Measurements from ENCODE around the gene MZB1. TPM values are rescaled to one million over a fixed set of nuclear protein-coding genes. Genes with fewer than 3 reads are reported as not detected.

MZB1 gene
- total and polyA plus RNA-seq, 2 of the 13 experiments (the other 11 are each of a cell fraction or from before 2014, with no cell fraction given) = 0.31 to 0.40 TPM

GRCh38 chr5:139395844-139396640, 6.3 kb upstream of the MZB1 start:
- DNase-seq (ENCODE audit: low spot score) (no peak), FAIRE-seq (no peak), ATAC-seq (peak; percentile 59)
- intact Hi-C loops (cut with micrococcal nuclease; ENCODE audit: unreplicated experiment) = no loop called here
- peaks cover 11% of the 10 kb centered on the region for H3K4me1 ChIP-seq (ENCODE audit: insufficient read depth, low read length)
- TF ChIP-seq BHLHE40 (IDR thresholded peaks at IDR 0.05; ENCODE audit: low read length) = no peak
- TF ChIP-seq, protein P1, sequence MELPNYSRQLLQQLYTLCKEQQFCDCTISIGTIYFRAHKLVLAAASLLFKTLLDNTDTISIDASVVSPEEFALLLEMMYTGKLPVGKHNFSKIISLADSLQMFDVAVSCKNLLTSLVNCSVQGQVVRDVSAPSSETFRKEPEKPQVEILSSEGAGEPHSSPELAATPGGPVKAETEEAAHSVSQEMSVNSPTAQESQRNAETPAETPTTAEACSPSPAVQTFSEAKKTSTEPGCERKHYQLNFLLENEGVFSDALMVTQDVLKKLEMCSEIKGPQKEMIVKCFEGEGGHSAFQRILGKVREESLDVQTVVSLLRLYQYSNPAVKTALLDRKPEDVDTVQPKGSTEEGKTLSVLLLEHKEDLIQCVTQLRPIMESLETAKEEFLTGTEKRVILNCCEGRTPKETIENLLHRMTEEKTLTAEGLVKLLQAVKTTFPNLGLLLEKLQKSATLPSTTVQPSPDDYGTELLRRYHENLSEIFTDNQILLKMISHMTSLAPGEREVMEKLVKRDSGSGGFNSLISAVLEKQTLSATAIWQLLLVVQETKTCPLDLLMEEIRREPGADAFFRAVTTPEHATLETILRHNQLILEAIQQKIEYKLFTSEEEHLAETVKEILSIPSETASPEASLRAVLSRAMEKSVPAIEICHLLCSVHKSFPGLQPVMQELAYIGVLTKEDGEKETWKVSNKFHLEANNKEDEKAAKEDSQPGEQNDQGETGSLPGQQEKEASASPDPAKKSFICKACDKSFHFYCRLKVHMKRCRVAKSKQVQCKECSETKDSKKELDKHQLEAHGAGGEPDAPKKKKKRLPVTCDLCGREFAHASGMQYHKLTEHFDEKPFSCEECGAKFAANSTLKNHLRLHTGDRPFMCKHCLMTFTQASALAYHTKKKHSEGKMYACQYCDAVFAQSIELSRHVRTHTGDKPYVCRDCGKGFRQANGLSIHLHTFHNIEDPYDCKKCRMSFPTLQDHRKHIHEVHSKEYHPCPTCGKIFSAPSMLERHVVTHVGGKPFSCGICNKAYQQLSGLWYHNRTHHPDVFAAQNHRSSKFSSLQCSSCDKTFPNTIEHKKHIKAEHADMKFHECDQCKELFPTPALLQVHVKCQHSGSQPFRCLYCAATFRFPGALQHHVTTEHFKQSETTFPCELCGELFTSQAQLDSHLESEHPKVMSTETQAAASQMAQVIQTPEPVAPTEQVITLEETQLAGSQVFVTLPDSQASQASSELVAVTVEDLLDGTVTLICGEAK (IDR thresholded peaks at IDR 0.05) = no peak
- TF ChIP-seq, protein P1 (CRISPR knock-in tag; IDR thresholded peaks at IDR 0.05) = no peak
- 0 out of 2 replicates have a peak, but pooled peaks have one; percentile 51 for TF ChIP-seq RARA (CRISPR knock-in tag; IDR thresholded peaks at IDR 0.05)
- TF ChIP-seq NFIB (CRISPR knock-in tag; IDR thresholded peaks at IDR 0.05; ENCODE audit: borderline replicate concordance) = no peak
- peak; percentile 63 for TF ChIP-seq RXRA (CRISPR knock-in tag; IDR thresholded peaks at IDR 0.05)
- TF ChIP-seq CTCF (CRISPR knock-in tag; IDR thresholded peaks at IDR 0.05) = peak; percentile 16; the same call in 1 of the 2 replicates
- TF ChIP-seq HOXA7 (CRISPR knock-in tag; IDR thresholded peaks at IDR 0.05) = no peak
- TF ChIP-seq FOSL2 (CRISPR knock-in tag; IDR thresholded peaks at IDR 0.05) = peak; percentile 73
- peak; percentile 35; the same call in 1 of the 2 replicates for TF ChIP-seq TFAP4 (IDR thresholded peaks at IDR 0.05; ENCODE audit: borderline replicate concordance, low read depth)
- H3K79me2 ChIP-seq (ENCODE audit: insufficient read depth, low read length) = no peaks in the 10 kb centered on the region
- no peak overlapping the region for H2AFZ ChIP-seq (ENCODE audit: low read length)
- no TSS peak for BruUV-seq (replicated peaks)
- H3K9ac ChIP-seq (ENCODE audit: insufficient read depth, low read depth, low read length) = no peak overlapping the region
- no peaks in the 10 kb centered on the region for H3K36me3 ChIP-seq (replicated peaks in 1 of 2; ENCODE audit: control insufficient read depth in 1 of 2, insufficient read depth in 2 of 2, low read length in 2 of 2)
- no peaks in the 10 kb centered on the region for H4K20me1 ChIP-seq (ENCODE audit: insufficient read depth, low read length)
- no peak overlapping the region for H3K4me3 ChIP-seq (replicated peaks in 1 of 3; ENCODE audit: insufficient read depth in 1 of 3, low read depth in 2 of 3, low read length in 3 of 3)
- H3K27ac ChIP-seq (ENCODE audit: extremely low read length, insufficient read depth, low read length) = no peak overlapping the region
- in situ Hi-C loops (cut with HindIII; ENCODE audit: extremely low pct_ligation_motif_present, low pct_unique_long_range_greater_than_20kb) = no loop called here
- no peaks in the 10 kb centered on the region for H3K9me3 ChIP-seq (ENCODE audit: low read length)
- CTCF ChIA-PET (ENCODE audit: low intra/inter-chr PET ratio, low total read pairs) = no interaction called here
- POLR2A ChIA-PET = interaction anchor here (1.0 to 1.2 kb wide), 3 partner anchors 8 to 42 kb away, joined by 3 read pairs; partner anchors contain the start of genes SLC23A1 and SPATA24
- no peak overlapping the region for H3K4me2 ChIP-seq (ENCODE audit: low read depth, low read length)
- no peaks in the 10 kb centered on the region for H3K27me3 ChIP-seq (ENCODE audit: control insufficient read depth in 1 of 2, insufficient read depth in 2 of 2, low read length in 2 of 2)
- WGBS (ENCODE audit: low lambda C conversion rate) = 84% methylated on average over 6 of the region's 8 CpGs
